PC-3 (cell line): ENCODE data around the gene ARNT2. TPM values are rescaled to one million over a fixed set of nuclear protein-coding genes. Genes with fewer than 3 reads are reported as not detected.

ENCODE experiments used
- ATAC-seq: fragments of 200-7000 bp; cut with Tn5 transposase; 2 replicates; pipeline ENCODE4 v1.9.1; 2020; ENCODE audit warnings: mild to moderate bottlenecking, moderate library complexity
- BruUV-seq: library from RNA; stranded (reverse); fragments of 400-500 nt; replicated peaks from 2 replicates; lab custom pipeline; 2021; lab: Mats Ljungman, UMichigan
- CTCF ChIA-PET: fragments of 300-600 bp; sonication (Branson Sonifier 250); formaldehyde crosslinking; loops from one replicate; lab custom pipeline; 2022; ENCODE audit warnings: antibody characterized with exemption; lab: Charles Lee
- POLR2A ChIA-PET: fragments of 300-600 bp; sonication (Branson Sonifier 250); formaldehyde crosslinking; loops from one replicate; lab custom pipeline; 2022; ENCODE audit warnings: antibody characterized with exemption; ENCODE audit not compliant: unreplicated experiment; lab: Charles Lee
- DNase-seq: peaks from one replicate; pipeline ENCODE4 v3.0.0-alpha.2; 2015
- H2AFZ ChIP-seq: fragments of 300-600 bp; sonication (generic); 2 replicates; pipeline ENCODE4 v1.6.0; 2016; ENCODE audit warnings: antibody characterized with exemption, low read length
- H3F3A ChIP-seq: fragments of 300-600 bp; sonication (generic); one replicate; pipeline ENCODE4 v1.6.0; 2017; ENCODE audit warnings: antibody characterized with exemption, low read length, control low read depth, mild to moderate bottlenecking; ENCODE audit not compliant: unreplicated experiment
- H3K27ac ChIP-seq: fragments of 300-600 bp; sonication (generic); 2 replicates; pipeline ENCODE4 v1.5.1; 2016; ENCODE audit warnings: mild to moderate bottlenecking, low read length
- H3K27me3 ChIP-seq: fragments of 300-600 bp; sonication (generic); 2 replicates; pipeline ENCODE4 v1.6.1; 2016; ENCODE audit warnings: low read length, mixed read lengths
- H3K36me3 ChIP-seq: fragments of 300-600 bp; sonication (generic); 2 replicates; pipeline ENCODE4 v1.6.1; 2016; ENCODE audit warnings: low read depth, mixed run types, low read length, mixed read lengths
- H3K4me1 ChIP-seq: fragments of 300-600 bp; sonication (generic); 2 replicates; pipeline ENCODE4 v1.5.1; 2016; ENCODE audit warnings: low read length; ENCODE audit not compliant: insufficient read depth
- H3K4me2 ChIP-seq: fragments of 300-600 bp; sonication (generic); 2 replicates; pipeline ENCODE4 v1.6.0; 2016; ENCODE audit warnings: low read length
- H3K4me3 ChIP-seq: fragments of 300-600 bp; sonication (generic); 2 replicates; pipeline ENCODE4 v1.5.1; 2016; ENCODE audit warnings: mild to moderate bottlenecking, low read length, mixed read lengths
- H3K79me2 ChIP-seq: fragments of 300-600 bp; sonication (generic); 2 replicates; pipeline ENCODE4 v1.6.1; 2017; ENCODE audit warnings: low read length, mixed read lengths
- H3K9ac ChIP-seq: fragments of 300-600 bp; sonication (generic); 2 replicates; pipeline ENCODE4 v1.6.0; 2016; ENCODE audit warnings: mild to moderate bottlenecking, low read length
- H3K9me2 ChIP-seq: fragments of 300-600 bp; sonication (generic); replicated peaks from 2 replicates; pipeline ENCODE4 v1.6.1; 2016; ENCODE audit warnings: mixed run types, low read length, mixed read lengths
- H3K9me3 ChIP-seq: fragments of 300-600 bp; sonication (generic); 2 replicates; pipeline ENCODE4 v1.6.1; 2016; ENCODE audit warnings: low read length, mixed read lengths
- H4K20me1 ChIP-seq: fragments of 300-600 bp; sonication (generic); 2 replicates; pipeline ENCODE4 v1.6.1; 2016; ENCODE audit warnings: low read length, mixed read lengths
- EZH2 ChIP-seq: fragments of 300-600 bp; sonication (generic); IDR thresholded peaks from one replicate; pipeline ENCODE4 v1.6.1; 2017; ENCODE audit warnings: antibody characterized with exemption, mild to moderate bottlenecking, low read length; ENCODE audit not compliant: unreplicated experiment
- EZH2phosphoT487 ChIP-seq: fragments of 300-600 bp; sonication (generic); IDR thresholded peaks from 2 replicates; pipeline ENCODE4 v1.6.1; 2018; ENCODE audit warnings: mild to moderate bottlenecking, antibody characterized with exemption, low read length, borderline replicate concordance
- intact Hi-C: fragments of 100-400 bp; cut with micrococcal nuclease; formaldehyde crosslinking; loops from 2 replicates; pipeline ENCODE4 v1.9.0; 2023
- total RNA-seq: library from RNA; depleted of rRNA; stranded (reverse); fragments of >200 nt; gene quantifications from 2 replicates; pipeline ENCODE4 v1.2.3, GENCODE V29; 2014
- TF ChIP-seq, protein P1 (sequence below): fragments of 300-600 bp; sonication (generic); conservative IDR thresholded peaks from 2 replicates; pipeline ENCODE4 v1.5.1; 2017; ENCODE audit warnings: antibody characterized with exemption, low read depth, mild to moderate bottlenecking, low read length

Gene ARNT2
- total RNA-seq, 1 experiment from 2014 or later, result 0.11 TPM

DNA sequence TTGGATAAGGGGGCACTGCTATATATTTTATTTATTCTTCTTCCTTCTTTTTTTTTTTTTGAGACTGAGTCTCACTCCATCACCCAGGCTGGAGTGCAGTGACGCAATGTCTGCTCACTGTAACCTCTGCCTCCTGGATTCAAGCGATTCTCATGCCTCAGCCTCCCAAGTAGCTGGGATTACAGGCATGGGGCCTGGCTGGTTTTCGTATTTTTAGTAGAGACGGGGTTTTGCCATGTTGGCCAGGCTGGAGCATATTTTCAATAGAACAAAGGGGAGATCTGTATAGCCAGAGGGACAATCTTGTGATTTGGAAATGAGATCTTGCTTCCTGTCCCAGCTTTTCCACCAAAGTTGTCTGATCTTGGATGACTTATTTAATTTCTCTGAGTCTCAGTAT, 157.9 kb downstream of the ARNT2 start:
- H3K9ac ChIP-seq, result no peak overlapping the region
- no peaks in the 10 kb centered on the region for H3K36me3 ChIP-seq
- no TSS peak for BruUV-seq
- no peaks in the 10 kb centered on the region for H3K79me2 ChIP-seq
- ATAC-seq, result no peak
- intact Hi-C loops, result no loop called here
- H3K4me3 ChIP-seq, result no peak overlapping the region
- H3K27ac ChIP-seq, result no peak overlapping the region
- ChIA-PET CTCF (no interaction called here), POLR2A (no interaction called here)
- no peaks in the 10 kb centered on the region for H3K4me1 ChIP-seq
- no peaks in the 10 kb centered on the region for H3K27me3 ChIP-seq
- H3F3A ChIP-seq, result no peaks in the 10 kb centered on the region
- no peak overlapping the region for H3K4me2 ChIP-seq
- no peak for TF ChIP-seq EZH2phosphoT487
- TF ChIP-seq, protein P1, sequence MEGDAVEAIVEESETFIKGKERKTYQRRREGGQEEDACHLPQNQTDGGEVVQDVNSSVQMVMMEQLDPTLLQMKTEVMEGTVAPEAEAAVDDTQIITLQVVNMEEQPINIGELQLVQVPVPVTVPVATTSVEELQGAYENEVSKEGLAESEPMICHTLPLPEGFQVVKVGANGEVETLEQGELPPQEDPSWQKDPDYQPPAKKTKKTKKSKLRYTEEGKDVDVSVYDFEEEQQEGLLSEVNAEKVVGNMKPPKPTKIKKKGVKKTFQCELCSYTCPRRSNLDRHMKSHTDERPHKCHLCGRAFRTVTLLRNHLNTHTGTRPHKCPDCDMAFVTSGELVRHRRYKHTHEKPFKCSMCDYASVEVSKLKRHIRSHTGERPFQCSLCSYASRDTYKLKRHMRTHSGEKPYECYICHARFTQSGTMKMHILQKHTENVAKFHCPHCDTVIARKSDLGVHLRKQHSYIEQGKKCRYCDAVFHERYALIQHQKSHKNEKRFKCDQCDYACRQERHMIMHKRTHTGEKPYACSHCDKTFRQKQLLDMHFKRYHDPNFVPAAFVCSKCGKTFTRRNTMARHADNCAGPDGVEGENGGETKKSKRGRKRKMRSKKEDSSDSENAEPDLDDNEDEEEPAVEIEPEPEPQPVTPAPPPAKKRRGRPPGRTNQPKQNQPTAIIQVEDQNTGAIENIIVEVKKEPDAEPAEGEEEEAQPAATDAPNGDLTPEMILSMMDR, result no peak
- no peak for TF ChIP-seq EZH2
- no peaks in the 10 kb centered on the region for H4K20me1 ChIP-seq
- H3K9me3 ChIP-seq, result no peaks in the 10 kb centered on the region
- no peak for DNase-seq
- H3K9me2 ChIP-seq, result no peaks in the 10 kb centered on the region
- H2AFZ ChIP-seq, result no peak overlapping the region

DNA sequence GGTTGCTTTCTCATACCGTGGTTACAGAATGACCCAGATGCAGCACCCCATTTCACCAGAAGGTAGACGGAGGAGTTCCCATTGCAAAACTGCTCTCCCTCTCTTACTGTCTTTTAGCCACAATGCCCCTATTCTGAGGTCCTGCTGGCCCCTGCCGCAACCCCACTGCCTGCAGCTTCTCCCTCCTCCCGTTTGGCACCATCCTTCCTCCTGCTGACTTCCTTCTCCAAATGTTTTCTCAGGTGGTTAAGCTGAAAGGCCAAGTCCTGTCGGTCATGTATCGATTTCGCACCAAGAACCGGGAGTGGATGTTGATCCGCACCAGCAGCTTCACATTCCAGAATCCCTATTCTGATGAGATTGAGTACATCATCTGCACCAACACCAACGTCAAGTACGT, 158.7 kb downstream of the ARNT2 start:
- CTCF ChIA-PET, result no interaction called here
- intact Hi-C loops, result no loop called here
- no peak overlapping the region for H3K4me2 ChIP-seq

DNA sequence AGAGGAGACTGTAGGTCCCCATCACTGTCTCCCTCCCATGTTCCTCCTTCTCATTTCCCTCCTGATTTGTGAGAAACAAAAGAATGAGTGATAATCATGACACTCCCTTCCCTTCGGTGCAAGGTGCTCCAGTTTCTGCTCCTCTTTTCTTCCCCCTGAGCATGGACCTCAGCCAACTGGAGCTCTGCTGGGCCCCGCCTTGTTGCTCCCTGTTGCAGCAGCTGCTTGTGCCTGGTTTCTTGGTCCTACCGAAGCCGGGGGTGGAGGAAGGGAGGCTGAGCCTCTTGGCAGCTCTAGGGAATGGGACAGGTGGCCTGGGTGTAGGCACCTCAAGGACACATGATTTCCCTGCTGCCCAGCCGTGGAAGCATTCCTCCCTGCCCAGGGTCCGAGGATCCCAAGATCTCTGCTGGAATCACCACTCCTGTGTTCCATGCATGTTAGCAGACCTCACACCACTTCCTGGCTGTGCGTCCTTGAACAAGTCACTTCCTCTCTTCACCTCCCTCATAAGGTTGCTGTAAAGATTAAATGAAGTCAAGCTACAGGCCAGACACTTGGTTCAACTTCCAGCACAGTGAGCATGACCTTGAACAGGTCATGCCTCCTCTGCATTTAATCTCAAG, 159.3 kb downstream of the ARNT2 start:
- Histone ChIP-seq H2AFZ (no peak overlapping the region), H3K9ac (no peak overlapping the region), H3K4me2 (no peak overlapping the region), H3K79me2 (no peaks in the 10 kb centered on the region), H4K20me1 (no peaks in the 10 kb centered on the region), H3K9me3 (no peaks in the 10 kb centered on the region), H3K9me2 (no peaks in the 10 kb centered on the region), H3F3A (no peaks in the 10 kb centered on the region), H3K27me3 (no peaks in the 10 kb centered on the region), H3K36me3 (no peaks in the 10 kb centered on the region), H3K4me1 (peaks cover 7% of the 10 kb centered on the region), H3K4me3 (no peak overlapping the region), H3K27ac (no peak overlapping the region)
- ATAC-seq (no peak), DNase-seq (no peak)
- intact Hi-C loops, result no loop called here
- ChIA-PET POLR2A (no interaction called here), CTCF (no interaction called here)
- BruUV-seq, result no TSS peak
- no peak for TF ChIP-seq EZH2phosphoT487
- TF ChIP-seq EZH2, result no peak
- TF ChIP-seq, protein P1, result no peak

More for the DNA sequence above, 158.7 kb downstream of the ARNT2 start:
- H3K9me3 ChIP-seq, result no peaks in the 10 kb centered on the region
- POLR2A ChIA-PET, result no interaction called here
- H3K4me1 ChIP-seq, result peaks cover under 1% of the 10 kb centered on the region
- H3K27ac ChIP-seq, result no peak overlapping the region
- no TSS peak for BruUV-seq
- H3K36me3 ChIP-seq, result no peaks in the 10 kb centered on the region
- H3K9me2 ChIP-seq, result no peaks in the 10 kb centered on the region
- no peaks in the 10 kb centered on the region for H3K27me3 ChIP-seq
- ATAC-seq (no peak), DNase-seq (no peak)
- H3F3A ChIP-seq, result no peaks in the 10 kb centered on the region
- no peaks in the 10 kb centered on the region for H4K20me1 ChIP-seq
- TF ChIP-seq, protein P1, result no peak
- TF ChIP-seq EZH2, result no peak
- TF ChIP-seq EZH2phosphoT487, result no peak
- no peak overlapping the region for H3K4me3 ChIP-seq
- no peak overlapping the region for H2AFZ ChIP-seq
- H3K9ac ChIP-seq, result no peak overlapping the region
- no peaks in the 10 kb centered on the region for H3K79me2 ChIP-seq
